ENCODE measurements around the gene RAB33B.

The RAB33B gene

GRCh38 chr4:139521754-139522401 lies 68.0 kb downstream of the RAB33B start:
- Mint-ChIP-seq H3K9me3 (no peaks in the 10 kb centered on the region), H3K27ac (ENCODE audit: low read depth) (no peak overlapping the region), H3K4me1 (peaks cover 19% of the 10 kb centered on the region), H3K36me3 (ENCODE audit: insufficient read depth) (peaks cover 4% of the 10 kb centered on the region), H3K27me3 (no peaks in the 10 kb centered on the region), H3K4me3 (no peak overlapping the region)
- ATAC-seq (replicated peaks; ENCODE audit: extremely low read depth, poor library complexity, severe bottlenecking) (no peak), DNase-seq (ENCODE audit: low spot score in 2 of 2) (no peak)

DNA sequence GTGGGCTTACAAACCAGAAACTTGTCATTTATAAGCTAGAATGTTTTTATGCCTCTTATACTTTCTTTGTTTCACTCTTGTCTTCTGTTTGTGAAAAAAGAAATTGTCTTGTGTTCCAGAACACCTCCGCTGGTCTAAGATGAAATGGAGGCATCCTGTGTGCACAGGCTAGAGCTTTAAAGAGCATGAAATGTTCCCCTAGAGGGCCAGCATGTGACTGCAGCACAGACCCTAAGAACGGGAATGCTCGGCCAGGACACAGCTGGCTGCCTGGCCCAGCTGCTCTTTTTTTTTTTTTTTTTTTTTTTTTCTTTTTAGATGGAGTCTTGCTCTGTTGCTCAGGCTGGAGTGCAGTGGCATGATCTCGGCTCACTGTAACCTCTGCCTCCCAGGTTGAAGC lies 68.5 kb downstream of the RAB33B start:
- ATAC-seq (replicated peaks; ENCODE audit: extremely low read depth, poor library complexity, severe bottlenecking) (no peak), DNase-seq (ENCODE audit: low spot score in 2 of 2) (no peak)
- peaks cover 19% of the 10 kb centered on the region for H3K4me1 Mint-ChIP-seq
- H3K4me3 Mint-ChIP-seq, result no peak overlapping the region
- H3K36me3 Mint-ChIP-seq (ENCODE audit: insufficient read depth), result peaks cover 4% of the 10 kb centered on the region
- H3K27me3 Mint-ChIP-seq, result no peaks in the 10 kb centered on the region
- no peak overlapping the region for H3K27ac Mint-ChIP-seq (ENCODE audit: low read depth)
- H3K9me3 Mint-ChIP-seq, result no peaks in the 10 kb centered on the region

GRCh38 chr4:139523076-139523475 lies 69.2 kb downstream of the RAB33B start:
- no peak overlapping the region for H3K4me3 Mint-ChIP-seq
- ATAC-seq (replicated peaks; ENCODE audit: extremely low read depth, poor library complexity, severe bottlenecking), result no peak
- no peak for DNase-seq (ENCODE audit: low spot score in 2 of 2)
- peaks cover 4% of the 10 kb centered on the region for H3K36me3 Mint-ChIP-seq (ENCODE audit: insufficient read depth)
- no peaks in the 10 kb centered on the region for H3K27me3 Mint-ChIP-seq
- no peak overlapping the region for H3K27ac Mint-ChIP-seq (ENCODE audit: low read depth)
- H3K9me3 Mint-ChIP-seq, result no peaks in the 10 kb centered on the region
- H3K4me1 Mint-ChIP-seq, result peaks cover 20% of the 10 kb centered on the region

DNA sequence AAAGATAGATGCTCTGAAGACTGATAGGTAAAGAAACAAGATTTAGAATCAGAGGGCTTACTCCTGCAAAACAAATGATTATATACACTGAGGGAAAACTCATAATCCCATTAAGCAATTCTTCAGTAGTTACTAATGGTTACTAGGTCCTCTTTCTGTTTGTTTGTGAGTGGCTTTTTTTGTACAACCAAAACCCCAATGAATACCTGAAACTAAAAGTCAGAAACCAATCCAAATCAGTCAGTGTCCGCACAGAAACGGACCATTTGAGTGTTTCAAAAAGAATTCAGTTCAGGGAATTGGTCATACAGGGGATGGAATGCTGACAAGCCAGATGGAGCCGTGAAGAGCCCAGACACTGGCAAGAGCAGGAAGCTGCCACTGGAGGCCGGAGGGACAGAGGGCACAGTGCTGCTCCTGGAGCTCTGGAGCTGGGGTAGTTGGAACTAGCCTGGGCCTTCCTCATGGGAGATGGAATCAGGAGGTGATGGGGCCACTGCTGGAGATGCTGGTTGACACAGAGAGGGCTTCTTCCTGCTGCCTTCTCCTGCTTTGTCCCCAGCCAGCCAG lies 70.2 kb downstream of the RAB33B start:
- Mint-ChIP-seq H3K4me3 (no peak overlapping the region), H3K9me3 (no peaks in the 10 kb centered on the region), H3K27me3 (no peaks in the 10 kb centered on the region), H3K4me1 (peaks cover 30% of the 10 kb centered on the region), H3K36me3 (ENCODE audit: insufficient read depth) (peaks cover 6% of the 10 kb centered on the region), H3K27ac (ENCODE audit: low read depth) (no peak overlapping the region)
- no peak for DNase-seq (ENCODE audit: low spot score in 2 of 2)
- ATAC-seq (replicated peaks; ENCODE audit: extremely low read depth, poor library complexity, severe bottlenecking), result no peak

- peak overlapping the region; percentile 23 for H3K4me3 Mint-ChIP-seq
- H3K4me1 Mint-ChIP-seq, result peaks cover 32% of the 10 kb centered on the region
- H3K27ac Mint-ChIP-seq (ENCODE audit: low read depth), result peak overlapping the region; percentile 0
- DNase-seq (ENCODE audit: low spot score in 2 of 2) (no peak), ATAC-seq (replicated peaks; ENCODE audit: extremely low read depth, poor library complexity, severe bottlenecking) (peak; percentile 68)
- peaks cover 6% of the 10 kb centered on the region for H3K36me3 Mint-ChIP-seq (ENCODE audit: insufficient read depth)
- no peaks in the 10 kb centered on the region for H3K9me3 Mint-ChIP-seq
- no peaks in the 10 kb centered on the region for H3K27me3 Mint-ChIP-seq
Observed at GRCh38 chr4:139525414-139525813, 71.5 kb downstream of the RAB33B start.
